DOHH2 (cell line): ENCODE measurements around the gene COL8A1.

Experiments
- H3F3A ChIP-seq: fragments of 200-600 bp; sonication (generic), shearing (Covaris generic); 2 replicates; pipeline ENCODE4 v1.6.0; 2016; ENCODE audit warnings: antibody characterized with exemption, mild to moderate bottlenecking; ENCODE audit not compliant: control insufficient read depth, insufficient read depth
- H3K27ac ChIP-seq: fragments of 200-600 bp; sonication (generic); 2 replicates; pipeline ENCODE4 v1.5.1; 2014; ENCODE audit warnings: low read depth, mild to moderate bottlenecking, low read length, moderate library complexity
- H3K27me3 ChIP-seq: fragments of 200-600 bp; sonication (generic); 2 replicates; pipeline ENCODE4 v1.6.1; 2014; ENCODE audit warnings: mild to moderate bottlenecking, low read length, mixed read lengths; ENCODE audit not compliant: control insufficient read depth
- H3K36me3 ChIP-seq: fragments of 200-600 bp; sonication (generic); 2 replicates; pipeline ENCODE4 v1.6.1; 2014; ENCODE audit warnings: mild to moderate bottlenecking, low read length, moderate library complexity, mixed read lengths; ENCODE audit not compliant: control insufficient read depth
- H3K4me1 ChIP-seq: fragments of 200-600 bp; sonication (generic); 2 replicates; pipeline ENCODE4 v1.6.1; 2014; ENCODE audit warnings: mild to moderate bottlenecking, low read length, mixed read lengths; ENCODE audit not compliant: control insufficient read depth
- H3K4me2 ChIP-seq: fragments of 200-600 bp; sonication (generic); 2 replicates; pipeline ENCODE4 v1.6.0; 2014; ENCODE audit warnings: mild to moderate bottlenecking, low read length, moderate library complexity
- H3K4me3 ChIP-seq: fragments of 200-600 bp; sonication (generic); 2 replicates; pipeline ENCODE4 v1.5.1; 2014; ENCODE audit warnings: mild to moderate bottlenecking, low read length, mixed read lengths
- H3K79me2 ChIP-seq: fragments of 200-600 bp; sonication (generic); 2 replicates; pipeline ENCODE4 v1.6.1; 2014; ENCODE audit warnings: mild to moderate bottlenecking, low read length, mixed read lengths; ENCODE audit not compliant: control insufficient read depth
- H3K9me2 ChIP-seq: fragments of 200-600 bp; sonication (generic); replicated peaks from 2 replicates; pipeline ENCODE4 v1.6.1; 2014; ENCODE audit warnings: mild to moderate bottlenecking, low read length, mixed read lengths; ENCODE audit not compliant: control insufficient read depth
- H3K9me3 ChIP-seq: fragments of 200-600 bp; sonication (generic); 2 replicates; pipeline ENCODE4 v1.6.1; 2014; ENCODE audit warnings: antibody characterized with exemption, low read length, mixed read lengths; ENCODE audit not compliant: control insufficient read depth, insufficient read depth
- H4K20me1 ChIP-seq: fragments of 200-600 bp; sonication (generic); 2 replicates; pipeline ENCODE4 v1.6.0; 2014; ENCODE audit warnings: low read depth, mild to moderate bottlenecking, antibody characterized with exemption, low read length, moderate library complexity; ENCODE audit not compliant: control insufficient read depth, insufficient read depth
- CTCF ChIP-seq: fragments of 200-600 bp; sonication (generic); IDR thresholded peaks from one replicate; pipeline ENCODE4 v1.5.1; 2014; ENCODE audit warnings: antibody characterized with exemption, mild to moderate bottlenecking, low read depth, low read length; ENCODE audit not compliant: poor library complexity, severe bottlenecking
- EZH2phosphoT487 ChIP-seq: fragments of 200-600 bp; sonication (generic); IDR thresholded peaks from 2 replicates; pipeline ENCODE4 v1.6.1; 2017; ENCODE audit warnings: borderline replicate concordance, mild to moderate bottlenecking, antibody characterized with exemption, low read length, moderate library complexity, mixed read lengths

COL8A1 gene

GRCh38 chr3:99777210-99777549 lies 138.8 kb downstream of the COL8A1 start:
- Histone ChIP-seq H3K9me2 (no peaks in the 10 kb centered on the region), H3K79me2 (no peaks in the 10 kb centered on the region), H4K20me1 (no peaks in the 10 kb centered on the region), H3K4me1 (no peaks in the 10 kb centered on the region), H3K36me3 (no peaks in the 10 kb centered on the region), H3K4me2 (no peak overlapping the region), H3K4me3 (no peak overlapping the region), H3K27ac (no peak overlapping the region), H3K9me3 (no peaks in the 10 kb centered on the region), H3F3A (no peaks in the 10 kb centered on the region), H3K27me3 (peaks cover 4% of the 10 kb centered on the region; the same call in 1 of the 2 replicates)
- no peak for TF ChIP-seq EZH2phosphoT487
- TF ChIP-seq CTCF, result no peak

- H4K20me1 ChIP-seq, result no peaks in the 10 kb centered on the region
- H3K27me3 ChIP-seq, result peaks cover 4% of the 10 kb centered on the region; the same call in 1 of the 2 replicates
- no peak overlapping the region for H3K27ac ChIP-seq
- H3F3A ChIP-seq, result no peaks in the 10 kb centered on the region
- H3K36me3 ChIP-seq, result no peaks in the 10 kb centered on the region
- H3K79me2 ChIP-seq, result no peaks in the 10 kb centered on the region
- H3K4me3 ChIP-seq, result no peak overlapping the region
- H3K4me1 ChIP-seq, result no peaks in the 10 kb centered on the region
- H3K9me3 ChIP-seq, result no peaks in the 10 kb centered on the region
- no peaks in the 10 kb centered on the region for H3K9me2 ChIP-seq
- H3K4me2 ChIP-seq, result no peak overlapping the region
- no peak for TF ChIP-seq EZH2phosphoT487
- TF ChIP-seq CTCF, result no peak
Observed at GRCh38 chr3:99777708-99778107, 139.3 kb downstream of the COL8A1 start.

DNA sequence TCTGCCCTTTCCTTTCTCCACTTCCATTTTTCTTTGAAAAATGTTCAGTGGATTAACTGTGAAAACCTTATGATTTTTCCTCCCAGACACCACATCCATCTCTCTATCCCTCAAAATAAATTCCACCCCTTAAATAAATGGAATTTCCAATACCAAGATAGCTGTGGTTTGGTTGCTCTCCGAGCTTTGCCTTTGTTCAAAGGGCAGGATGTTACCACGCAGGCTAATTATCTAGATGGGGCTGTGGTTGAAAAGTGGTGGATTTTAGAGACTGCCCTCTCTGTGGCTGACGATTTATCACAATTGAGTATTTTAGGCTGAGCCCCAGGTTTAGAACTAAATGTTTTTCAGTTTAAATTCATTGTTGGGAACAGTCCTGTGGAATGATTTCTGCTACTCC lies 142.4 kb downstream of the COL8A1 start:
- H3K27ac ChIP-seq, result no peak overlapping the region
- no peaks in the 10 kb centered on the region for H4K20me1 ChIP-seq
- no peak overlapping the region for H3K4me3 ChIP-seq
- H3K4me1 ChIP-seq, result no peaks in the 10 kb centered on the region
- no peaks in the 10 kb centered on the region for H3K9me3 ChIP-seq
- no peak for TF ChIP-seq CTCF
- no peak for TF ChIP-seq EZH2phosphoT487
- no peaks in the 10 kb centered on the region for H3K36me3 ChIP-seq
- no peak overlapping the region for H3K4me2 ChIP-seq
- no peaks in the 10 kb centered on the region for H3K79me2 ChIP-seq
- no peaks in the 10 kb centered on the region for H3K9me2 ChIP-seq
- H3F3A ChIP-seq, result no peaks in the 10 kb centered on the region
- H3K27me3 ChIP-seq, result peaks cover 4% of the 10 kb centered on the region; the same call in 1 of the 2 replicates

DNA sequence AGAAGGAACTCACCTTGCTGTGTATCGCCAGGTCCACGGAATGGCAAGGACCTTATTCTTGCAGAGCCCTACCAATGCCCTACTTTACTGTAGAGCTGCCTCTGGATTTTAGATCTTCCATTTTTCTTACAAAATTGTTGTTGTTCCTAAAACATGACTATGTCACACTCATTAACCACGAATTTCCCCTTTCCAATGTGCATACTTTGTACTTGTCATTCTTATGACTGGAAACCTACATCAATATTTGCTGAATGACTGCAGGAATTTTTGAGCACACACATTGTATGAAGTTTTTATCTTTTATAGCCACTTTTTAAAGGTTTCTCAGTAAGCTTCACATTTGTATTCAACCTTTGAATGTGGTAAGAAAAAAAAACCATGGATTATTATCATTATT lies 143.4 kb downstream of the COL8A1 start:
- Histone ChIP-seq H3K9me2 (no peaks in the 10 kb centered on the region), H3F3A (no peaks in the 10 kb centered on the region), H3K27me3 (peaks cover 4% of the 10 kb centered on the region; the same call in 1 of the 2 replicates), H3K4me3 (no peak overlapping the region), H3K36me3 (no peaks in the 10 kb centered on the region), H3K9me3 (no peaks in the 10 kb centered on the region), H3K4me2 (no peak overlapping the region), H3K4me1 (no peaks in the 10 kb centered on the region), H3K27ac (no peak overlapping the region), H4K20me1 (no peaks in the 10 kb centered on the region), H3K79me2 (no peaks in the 10 kb centered on the region)
- TF ChIP-seq CTCF (no peak), EZH2phosphoT487 (no peak)
